Suprapubic skin (tissue), 4 donors: ENCODE measurements around the gene ST6GAL1. TPM values are rescaled to one million over a fixed set of nuclear protein-coding genes. Genes with fewer than 3 reads are reported as not detected.

Experiments
- DNase-seq, 2 donors: peaks; one replicate each; pipeline ENCODE4 v3.0.0-alpha.2; 2019; ENCODE audit warnings: low spot score in 2 of 2
- H3K27ac ChIP-seq: fragments of 200-600 bp; sonication (generic); one replicate; pipeline ENCODE4 v1.5.1; 2019
- H3K27me3 ChIP-seq: fragments of 200-600 bp; sonication (generic); one replicate; pipeline ENCODE4 v1.5.1; 2019
- H3K36me3 ChIP-seq: fragments of 200-600 bp; sonication (generic); one replicate; pipeline ENCODE4 v1.5.1; 2019
- H3K4me1 ChIP-seq: fragments of 200-600 bp; sonication (generic); one replicate; pipeline ENCODE4 v1.5.1; 2019
- H3K4me3 ChIP-seq: fragments of 200-600 bp; sonication (generic); one replicate; pipeline ENCODE4 v1.5.1; 2019; ENCODE audit warnings: mild to moderate bottlenecking
- H3K9me3 ChIP-seq: fragments of 200-600 bp; sonication (generic); one replicate; pipeline ENCODE4 v1.5.1; 2019
- EP300 ChIP-seq: sonication (generic); formaldehyde crosslinking; IDR thresholded peaks from one replicate; pipeline ENCODE4 v1.6.1; 2017; ENCODE audit warnings: antibody characterized with exemption
- POLR2A ChIP-seq, 2 donors: fragments of 450-650 bp; IDR thresholded peaks; one replicate each; pipeline ENCODE4 v1.6.1; 2017; ENCODE audit warnings: antibody characterized with exemption in 2 of 2, mild to moderate bottlenecking in 2 of 2, moderate library complexity in 2 of 2
- POLR2AphosphoS5 ChIP-seq, 3 donors: sonication (generic); formaldehyde crosslinking; IDR thresholded peaks; one replicate each; pipeline ENCODE4 v1.6.1; 2017; ENCODE audit warnings: antibody characterized with exemption in 3 of 3
- WGBS: methylation state at CpG from one replicate; pipeline ENCODE4 v1.1.5; 2018; 5-methylcytosine and 5-hydroxymethylcytosine counted together
- total RNA-seq, 4 donors: library from RNA; depleted of rRNA; stranded (reverse); fragments of >200 nt; gene quantifications; one replicate each; pipeline ENCODE4 v1.1.0, GENCODE V29; 2016
- TF ChIP-seq, protein P1 (sequence below), 2 donors: fragments of 200-600 bp in 1 of 2; fragments of 450-650 bp in 1 of 2; sonication (generic) in 1 of 2; IDR thresholded peaks; one replicate each; pipeline ENCODE4 v1.5.1; 2016 to 2019; ENCODE audit warnings: antibody characterized with exemption in 2 of 2, mild to moderate bottlenecking in 1 of 2, moderate library complexity in 1 of 2

ST6GAL1 gene
- total RNA-seq, 4 donors from 2014 or later, result 23.9 to 42.2 (median 31.9) TPM

DNA sequence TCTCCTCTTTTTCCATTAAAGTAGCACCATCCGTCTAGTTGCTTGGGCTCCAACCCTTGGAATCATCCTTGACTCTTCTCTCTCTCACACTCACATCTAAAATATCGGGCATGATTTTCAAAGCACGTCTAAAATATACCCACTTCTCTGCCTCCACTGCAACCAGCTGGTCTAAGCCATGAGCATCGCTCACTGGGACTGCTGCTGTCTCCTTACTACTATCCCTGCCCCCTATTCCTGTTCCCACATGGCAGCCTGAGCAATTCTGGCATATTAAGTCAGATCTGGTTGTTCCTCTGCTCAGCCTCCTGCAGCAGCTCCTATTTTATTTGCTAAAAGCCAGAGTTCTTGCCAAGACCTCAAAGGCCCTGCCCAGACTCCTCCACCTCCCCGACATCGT lies 53.7 kb downstream of the ST6GAL1 start:
- Histone ChIP-seq H3K9me3 (no peaks in the 10 kb centered on the region), H3K27me3 (no peaks in the 10 kb centered on the region), H3K4me3 (no peak overlapping the region), H3K27ac (no peak overlapping the region), H3K4me1 (no peaks in the 10 kb centered on the region), H3K36me3 (no peaks in the 10 kb centered on the region)
- WGBS, result 73% methylated on average over 6 of the region's 6 CpGs
- TF ChIP-seq POLR2AphosphoS5 (IDR thresholded peaks at IDR 0.05) (no peak), POLR2A (IDR thresholded peaks at IDR 0.05) (no peak), EP300 (no peak)
- TF ChIP-seq, protein P1, sequence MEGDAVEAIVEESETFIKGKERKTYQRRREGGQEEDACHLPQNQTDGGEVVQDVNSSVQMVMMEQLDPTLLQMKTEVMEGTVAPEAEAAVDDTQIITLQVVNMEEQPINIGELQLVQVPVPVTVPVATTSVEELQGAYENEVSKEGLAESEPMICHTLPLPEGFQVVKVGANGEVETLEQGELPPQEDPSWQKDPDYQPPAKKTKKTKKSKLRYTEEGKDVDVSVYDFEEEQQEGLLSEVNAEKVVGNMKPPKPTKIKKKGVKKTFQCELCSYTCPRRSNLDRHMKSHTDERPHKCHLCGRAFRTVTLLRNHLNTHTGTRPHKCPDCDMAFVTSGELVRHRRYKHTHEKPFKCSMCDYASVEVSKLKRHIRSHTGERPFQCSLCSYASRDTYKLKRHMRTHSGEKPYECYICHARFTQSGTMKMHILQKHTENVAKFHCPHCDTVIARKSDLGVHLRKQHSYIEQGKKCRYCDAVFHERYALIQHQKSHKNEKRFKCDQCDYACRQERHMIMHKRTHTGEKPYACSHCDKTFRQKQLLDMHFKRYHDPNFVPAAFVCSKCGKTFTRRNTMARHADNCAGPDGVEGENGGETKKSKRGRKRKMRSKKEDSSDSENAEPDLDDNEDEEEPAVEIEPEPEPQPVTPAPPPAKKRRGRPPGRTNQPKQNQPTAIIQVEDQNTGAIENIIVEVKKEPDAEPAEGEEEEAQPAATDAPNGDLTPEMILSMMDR (IDR thresholded peaks at IDR 0.05), result no peak
- DNase-seq, result no peak

DNA sequence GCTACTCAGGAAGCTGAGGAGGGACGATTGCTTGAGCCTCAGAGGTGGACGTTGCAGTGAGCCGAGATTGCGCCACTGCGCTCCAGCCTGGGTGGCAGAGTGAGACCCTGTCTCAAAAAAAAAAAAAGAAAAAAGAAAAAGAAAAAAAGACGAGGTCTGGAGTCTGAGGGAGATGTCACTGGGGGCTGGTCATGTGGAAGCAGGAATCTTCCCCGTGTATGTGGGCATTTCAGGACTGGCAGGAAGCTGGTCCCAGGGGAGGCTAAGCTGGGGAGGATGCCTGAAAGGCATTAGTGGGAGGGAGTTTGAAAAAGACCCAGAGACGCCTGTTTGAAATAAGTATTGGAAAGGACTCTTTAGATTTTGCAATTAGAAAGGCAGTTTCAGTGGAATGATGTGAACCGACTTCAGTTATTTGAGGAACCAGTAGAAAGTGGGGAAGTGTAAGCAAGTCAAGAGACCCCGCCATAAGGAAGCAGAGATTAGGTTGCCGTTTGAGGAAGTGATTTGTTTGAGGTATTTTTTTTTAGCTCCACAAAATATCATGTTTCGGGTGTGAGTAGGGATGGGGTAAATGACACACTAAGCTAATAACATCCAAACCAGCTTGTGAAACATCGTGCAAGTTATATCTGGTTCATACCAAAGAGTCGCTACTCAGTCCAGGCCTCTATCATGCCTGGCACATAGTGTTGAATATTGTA lies 55.5 kb downstream of the ST6GAL1 start:
- no peak for DNase-seq
- H3K9me3 ChIP-seq, result no peaks in the 10 kb centered on the region
- H3K4me3 ChIP-seq, result no peak overlapping the region
- no peaks in the 10 kb centered on the region for H3K36me3 ChIP-seq
- no peaks in the 10 kb centered on the region for H3K27me3 ChIP-seq
- TF ChIP-seq, protein P1 (IDR thresholded peaks at IDR 0.05), result no peak
- TF ChIP-seq EP300, result no peak
- no peak for TF ChIP-seq POLR2AphosphoS5 (IDR thresholded peaks at IDR 0.05)
- TF ChIP-seq POLR2A (IDR thresholded peaks at IDR 0.05), result no peak
- WGBS, result 68% methylated on average over 14 of the region's 14 CpGs
- H3K4me1 ChIP-seq, result no peaks in the 10 kb centered on the region
- peak overlapping the region; percentile 23 for H3K27ac ChIP-seq

DNA sequence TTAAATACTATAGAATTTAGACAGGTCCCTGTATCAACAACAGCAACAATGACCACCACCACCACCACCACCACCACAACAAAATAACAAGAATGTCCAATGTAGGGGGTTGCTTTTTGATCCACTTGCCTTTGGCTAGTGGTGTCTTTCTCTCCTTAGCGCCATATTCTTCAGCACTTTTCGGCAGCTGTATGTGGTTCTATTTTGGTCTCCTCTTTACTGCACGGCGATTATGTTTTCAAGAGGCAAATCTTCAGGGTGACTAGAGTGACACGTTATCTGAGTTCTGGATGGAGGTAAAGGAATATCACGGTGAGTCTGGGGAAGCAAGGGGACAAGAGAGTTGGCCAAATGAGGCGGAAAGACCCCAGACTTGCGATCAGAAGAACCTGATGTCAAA lies 56.1 kb downstream of the ST6GAL1 start:
- WGBS, result 91% methylated on average over 8 of the region's 8 CpGs
- no peaks in the 10 kb centered on the region for H3K27me3 ChIP-seq
- TF ChIP-seq, protein P1 (IDR thresholded peaks at IDR 0.05), result no peak
- TF ChIP-seq POLR2AphosphoS5 (IDR thresholded peaks at IDR 0.05), result no peak

DNA sequence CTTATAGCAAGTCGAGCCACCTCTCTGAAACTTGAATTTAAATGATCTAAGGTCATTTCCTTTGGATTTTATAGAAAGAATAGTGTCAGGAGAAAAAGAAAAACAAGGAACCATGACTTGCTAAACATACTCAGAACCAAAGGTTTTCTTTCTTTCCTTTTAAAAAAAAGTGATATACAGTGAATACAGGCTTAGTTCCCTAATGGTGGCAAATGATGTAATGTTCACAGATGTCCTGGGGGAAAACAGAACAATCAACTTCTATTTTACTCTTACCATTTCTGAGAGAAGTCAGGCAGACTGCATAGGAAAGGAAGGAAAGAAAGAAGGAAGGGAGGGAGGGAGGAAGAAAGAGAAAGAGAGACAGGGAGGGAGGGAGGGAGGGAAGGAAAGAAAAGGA lies 56.5 kb downstream of the ST6GAL1 start:
- 68% methylated on average over 1 of the region's 1 CpG for WGBS
- no peak for DNase-seq

More for the DNA sequence above, 56.1 kb downstream of the ST6GAL1 start:
- peak overlapping the region; percentile 23 for H3K27ac ChIP-seq
- DNase-seq, result no peak
- H3K9me3 ChIP-seq, result no peaks in the 10 kb centered on the region
- H3K4me1 ChIP-seq, result no peaks in the 10 kb centered on the region
- no peaks in the 10 kb centered on the region for H3K36me3 ChIP-seq
- H3K4me3 ChIP-seq, result no peak overlapping the region

DNA sequence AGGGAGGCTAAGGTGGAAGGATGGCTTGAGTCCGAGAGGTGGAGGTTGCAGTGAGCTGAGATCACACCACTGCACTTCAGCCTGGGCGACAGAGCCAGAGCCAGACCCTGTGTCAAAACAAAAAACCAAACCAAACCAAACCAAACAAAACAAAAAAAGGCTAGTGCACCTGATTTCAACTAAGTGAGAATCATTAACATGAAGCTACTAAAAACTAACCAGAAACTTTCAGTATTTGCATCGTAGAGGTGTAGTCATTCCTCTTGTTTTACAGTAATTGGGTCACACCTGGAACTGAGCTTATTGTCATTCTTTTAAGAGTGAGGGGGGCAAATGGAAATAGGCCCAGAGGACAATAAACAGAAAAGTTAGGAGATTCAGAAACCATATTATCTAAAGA lies 58.5 kb downstream of the ST6GAL1 start:
- 95% methylated on average over 3 of the region's 3 CpGs for WGBS
- no peaks in the 10 kb centered on the region for H3K36me3 ChIP-seq
- no peak overlapping the region for H3K4me3 ChIP-seq
- no peak overlapping the region for H3K27ac ChIP-seq
- H3K9me3 ChIP-seq, result no peaks in the 10 kb centered on the region
- H3K4me1 ChIP-seq, result no peaks in the 10 kb centered on the region
- no peak for DNase-seq
- H3K27me3 ChIP-seq, result no peaks in the 10 kb centered on the region
- TF ChIP-seq, protein P1 (IDR thresholded peaks at IDR 0.05), result no peak
- TF ChIP-seq POLR2A (IDR thresholded peaks at IDR 0.05) (no peak), POLR2AphosphoS5 (IDR thresholded peaks at IDR 0.05) (no peak), EP300 (no peak)

More for the DNA sequence above, 56.5 kb downstream of the ST6GAL1 start:
- Histone ChIP-seq H3K9me3 (no peaks in the 10 kb centered on the region), H3K36me3 (no peaks in the 10 kb centered on the region), H3K4me3 (no peak overlapping the region), H3K27ac (peak overlapping the region; percentile 23), H3K4me1 (no peaks in the 10 kb centered on the region), H3K27me3 (no peaks in the 10 kb centered on the region)
- TF ChIP-seq, protein P1 (IDR thresholded peaks at IDR 0.05), result no peak
- TF ChIP-seq EP300 (no peak), POLR2AphosphoS5 (IDR thresholded peaks at IDR 0.05) (no peak), POLR2A (IDR thresholded peaks at IDR 0.05) (no peak)
